ENCODE measurements around the gene CTPS2.
"Not testable (repeated sequence)": the region's sequence is repeated elsewhere in the genome, so short reads cannot be mapped to it uniquely, and the experiment has no call there.

The CTPS2 gene

GRCh38 chrX:16737024-16737423 lies 24.6 kb upstream of the CTPS2 start:
- H3K36me3 ChIP-seq (ENCODE audit: control insufficient read depth in 2 of 2, insufficient read depth in 2 of 2, low read length in 2 of 2), result peaks cover 18 to 36% of the 10 kb centered on the region in 2 donors
- H3K9me3 ChIP-seq (ENCODE audit: control insufficient read depth in 2 of 2, low read length in 2 of 2), result no peaks in the 10 kb centered on the region
- H3K4me3 ChIP-seq (ENCODE audit: low read length in 2 of 2), result no peak overlapping the region
- no peak overlapping the region for H3K27ac ChIP-seq (ENCODE audit: low read depth in 2 of 2, low read length in 2 of 2)
- H3K9ac ChIP-seq (ENCODE audit: low read depth in 1 of 2, low read length in 2 of 2), result no peak overlapping the region
- H3K4me1 ChIP-seq (ENCODE audit: control insufficient read depth in 2 of 2, insufficient read depth in 2 of 2, low read length in 2 of 2), result no peaks in the 10 kb centered on the region
- H3K27me3 ChIP-seq (ENCODE audit: control insufficient read depth in 2 of 2, insufficient read depth in 2 of 2, low read length in 2 of 2), result no peaks in the 10 kb centered on the region

DNA sequence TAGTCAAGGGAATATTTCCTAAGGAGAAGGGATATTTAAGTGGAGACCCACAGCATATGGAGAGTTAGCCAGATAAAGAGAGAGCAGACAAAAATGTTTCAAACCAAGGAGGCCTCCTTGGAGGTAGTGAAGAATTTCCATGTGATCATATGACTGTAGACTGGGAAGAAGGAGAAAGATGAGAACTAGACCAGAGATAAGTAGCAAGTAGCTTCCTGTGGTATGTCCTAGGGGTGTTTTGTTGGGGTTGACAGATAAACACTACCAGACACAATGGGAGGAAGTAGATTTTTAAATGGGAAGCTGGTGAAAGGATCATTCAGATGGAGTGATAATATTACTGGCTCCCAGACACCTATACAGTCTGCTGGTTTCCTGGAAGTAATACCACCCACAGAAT lies 20.5 kb upstream of the CTPS2 start:
- Histone ChIP-seq H3K4me1 (ENCODE audit: control insufficient read depth in 2 of 2, insufficient read depth in 2 of 2, low read length in 2 of 2) (no peaks in the 10 kb centered on the region), H3K4me3 (ENCODE audit: low read length in 2 of 2) (no peak overlapping the region), H3K9me3 (ENCODE audit: control insufficient read depth in 2 of 2, low read length in 2 of 2) (no peaks in the 10 kb centered on the region)

DNA sequence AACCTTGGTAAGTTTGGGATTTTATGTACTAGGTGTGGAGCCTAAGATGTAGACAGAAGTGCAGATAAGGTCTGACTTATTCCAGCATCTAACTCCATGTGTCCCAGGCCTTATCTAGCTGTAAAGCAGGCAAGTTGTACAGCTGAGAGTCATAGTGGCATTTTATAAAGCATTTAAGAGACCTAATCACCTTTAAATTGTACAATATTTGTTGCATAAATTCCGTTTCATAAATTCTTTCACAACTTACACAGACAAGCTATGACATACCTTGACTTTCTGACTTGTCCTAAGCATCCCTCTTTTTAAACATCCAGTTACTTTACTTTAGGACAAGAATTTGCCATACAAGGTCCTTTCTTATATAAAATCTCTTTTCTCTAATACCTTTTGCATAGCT lies 18.0 kb upstream of the CTPS2 start:
- Histone ChIP-seq H3K4me3 (ENCODE audit: low read length in 2 of 2) (no peak overlapping the region), H3K9me3 (ENCODE audit: control insufficient read depth in 2 of 2, low read length in 2 of 2) (no peaks in the 10 kb centered on the region), H3K4me1 (ENCODE audit: control insufficient read depth in 2 of 2, insufficient read depth in 2 of 2, low read length in 2 of 2) (peaks cover 0 to 2% of the 10 kb centered on the region in 2 donors), H3K36me3 (ENCODE audit: control insufficient read depth in 2 of 2, insufficient read depth in 2 of 2, low read length in 2 of 2) (no peaks in the 10 kb centered on the region), H3K9ac (ENCODE audit: low read depth in 1 of 2, low read length in 2 of 2) (no peak overlapping the region), H3K27me3 (ENCODE audit: control insufficient read depth in 2 of 2, insufficient read depth in 2 of 2, low read length in 2 of 2) (no peaks in the 10 kb centered on the region), H3K27ac (ENCODE audit: low read depth in 2 of 2, low read length in 2 of 2) (no peak overlapping the region)

More for the DNA sequence above, 20.5 kb upstream of the CTPS2 start:
- no peaks in the 10 kb centered on the region for H3K27me3 ChIP-seq (ENCODE audit: control insufficient read depth in 2 of 2, insufficient read depth in 2 of 2, low read length in 2 of 2)
- H3K36me3 ChIP-seq (ENCODE audit: control insufficient read depth in 2 of 2, insufficient read depth in 2 of 2, low read length in 2 of 2), result peaks cover 18% of the 10 kb centered on the region in 2 donors
- no peak overlapping the region for H3K27ac ChIP-seq (ENCODE audit: low read depth in 2 of 2, low read length in 2 of 2)
- H3K9ac ChIP-seq (ENCODE audit: low read depth in 1 of 2, low read length in 2 of 2), result no peak overlapping the region

DNA sequence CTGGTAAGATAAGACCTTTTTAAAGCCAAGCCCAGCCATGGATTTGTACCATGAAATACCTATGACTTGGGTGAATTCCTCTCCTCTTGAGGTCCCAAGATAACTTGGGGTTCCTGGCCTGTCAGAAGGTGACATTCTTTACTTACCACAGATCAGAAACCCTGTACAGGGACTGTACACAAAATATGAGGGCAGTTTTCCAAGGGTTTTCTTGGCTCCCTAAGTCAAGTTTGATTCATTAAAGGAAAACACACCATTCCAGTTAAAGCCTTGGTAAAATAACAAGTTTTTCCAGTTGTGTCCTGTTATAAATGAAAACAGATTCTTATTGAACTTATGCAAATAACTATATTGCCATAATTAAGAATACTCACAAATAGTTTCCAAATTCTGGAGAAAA lies 15.2 kb upstream of the CTPS2 start:
- H3K36me3 ChIP-seq (ENCODE audit: control insufficient read depth in 2 of 2, insufficient read depth in 2 of 2, low read length in 2 of 2), result no peaks in the 10 kb centered on the region
- H3K27ac ChIP-seq (ENCODE audit: low read depth in 2 of 2, low read length in 2 of 2), result no peak overlapping the region
- H3K9ac ChIP-seq (ENCODE audit: low read depth in 1 of 2, low read length in 2 of 2), result no peak overlapping the region
- no peak overlapping the region for H3K4me3 ChIP-seq (ENCODE audit: low read length in 2 of 2)
- peaks cover 0 to 6% of the 10 kb centered on the region in 2 donors for H3K4me1 ChIP-seq (ENCODE audit: control insufficient read depth in 2 of 2, insufficient read depth in 2 of 2, low read length in 2 of 2)
- H3K9me3 ChIP-seq (ENCODE audit: control insufficient read depth in 2 of 2, low read length in 2 of 2), result no peaks in the 10 kb centered on the region
- no peaks in the 10 kb centered on the region for H3K27me3 ChIP-seq (ENCODE audit: control insufficient read depth in 2 of 2, insufficient read depth in 2 of 2, low read length in 2 of 2)

GRCh38 chrX:16726347-16726988 lies 14.0 kb upstream of the CTPS2 start:
- not testable (repeated sequence) for H3K4me1 ChIP-seq (ENCODE audit: control insufficient read depth in 2 of 2, insufficient read depth in 2 of 2, low read length in 2 of 2); H3K27me3 ChIP-seq (ENCODE audit: control insufficient read depth in 2 of 2, insufficient read depth in 2 of 2, low read length in 2 of 2); H3K9ac ChIP-seq (ENCODE audit: low read depth in 1 of 2, low read length in 2 of 2); H3K36me3 ChIP-seq (ENCODE audit: control insufficient read depth in 2 of 2, insufficient read depth in 2 of 2, low read length in 2 of 2); H3K9me3 ChIP-seq (ENCODE audit: control insufficient read depth in 2 of 2, low read length in 2 of 2); H3K4me3 ChIP-seq (ENCODE audit: low read length in 2 of 2)
- H3K27ac ChIP-seq (ENCODE audit: low read depth in 2 of 2, low read length in 2 of 2), result peak overlapping the region; percentile 1 to 22

- H3K4me1 ChIP-seq (ENCODE audit: control insufficient read depth in 2 of 2, insufficient read depth in 2 of 2, low read length in 2 of 2), result peaks cover 3 to 11% of the 10 kb centered on the region in 2 donors
- no peak overlapping the region for H3K9ac ChIP-seq (ENCODE audit: low read depth in 1 of 2, low read length in 2 of 2)
- no peaks in the 10 kb centered on the region for H3K27me3 ChIP-seq (ENCODE audit: control insufficient read depth in 2 of 2, insufficient read depth in 2 of 2, low read length in 2 of 2)
- H3K27ac ChIP-seq (ENCODE audit: low read depth in 2 of 2, low read length in 2 of 2), result peak overlapping the region; percentile 35 to 46
- H3K9me3 ChIP-seq (ENCODE audit: control insufficient read depth in 2 of 2, low read length in 2 of 2), result no peaks in the 10 kb centered on the region
- no peaks in the 10 kb centered on the region for H3K36me3 ChIP-seq (ENCODE audit: control insufficient read depth in 2 of 2, insufficient read depth in 2 of 2, low read length in 2 of 2)
- H3K4me3 ChIP-seq (ENCODE audit: low read length in 2 of 2), result no peak overlapping the region
These were observed 12.6 kb upstream of the CTPS2 start for GRCh38 chrX:16725072-16725471.

- Histone ChIP-seq H3K36me3 (ENCODE audit: control insufficient read depth in 2 of 2, insufficient read depth in 2 of 2, low read length in 2 of 2) (no peaks in the 10 kb centered on the region), H3K9me3 (ENCODE audit: control insufficient read depth in 2 of 2, low read length in 2 of 2) (no peaks in the 10 kb centered on the region), H3K9ac (ENCODE audit: low read depth in 1 of 2, low read length in 2 of 2) (no peak overlapping the region), H3K4me3 (ENCODE audit: low read length in 2 of 2) (no peak overlapping the region), H3K27ac (ENCODE audit: low read depth in 2 of 2, low read length in 2 of 2) (no peak overlapping the region), H3K4me1 (ENCODE audit: control insufficient read depth in 2 of 2, insufficient read depth in 2 of 2, low read length in 2 of 2) (peaks cover 12 to 18% of the 10 kb centered on the region in 2 donors), H3K27me3 (ENCODE audit: control insufficient read depth in 2 of 2, insufficient read depth in 2 of 2, low read length in 2 of 2) (no peaks in the 10 kb centered on the region)
These were observed 10.0 kb upstream of the CTPS2 start for GRCh38 chrX:16722481-16722880.

GRCh38 chrX:16719334-16720084 lies 7.0 kb upstream of the CTPS2 start, which contains the start of gene SYAP1:
Gene SYAP1 (plus strand): TSS chrX:16719612. CDS start chrX:16719725, 113 bp downstream.
- Histone ChIP-seq H3K9ac (ENCODE audit: low read depth in 1 of 2, low read length in 2 of 2) (peak within 1 kb of the TSS; percentile 95), H3K4me3 (ENCODE audit: low read length in 2 of 2) (peak within 1 kb of the TSS; percentile 94), H3K27ac (ENCODE audit: low read depth in 2 of 2, low read length in 2 of 2) (peak within 1 kb of the TSS; percentile 97 to 98), H3K27me3 (ENCODE audit: control insufficient read depth in 2 of 2, insufficient read depth in 2 of 2, low read length in 2 of 2) (peaks cover 0 to 3% of the 10 kb centered on the region in 2 donors), H3K4me1 (ENCODE audit: control insufficient read depth in 2 of 2, insufficient read depth in 2 of 2, low read length in 2 of 2) (peaks cover 12% of the 10 kb centered on the region in 2 donors), H3K9me3 (ENCODE audit: control insufficient read depth in 2 of 2, low read length in 2 of 2) (no peaks in the 10 kb centered on the region), H3K36me3 (ENCODE audit: control insufficient read depth in 2 of 2, insufficient read depth in 2 of 2, low read length in 2 of 2) (no peaks in the 10 kb centered on the region)

- Histone ChIP-seq H3K36me3 (ENCODE audit: control insufficient read depth in 2 of 2, insufficient read depth in 2 of 2, low read length in 2 of 2) (no peaks in the 10 kb centered on the region), H3K9me3 (ENCODE audit: control insufficient read depth in 2 of 2, low read length in 2 of 2) (no peaks in the 10 kb centered on the region), H3K27ac (ENCODE audit: low read depth in 2 of 2, low read length in 2 of 2) (peak overlapping the region; percentile 97 to 98), H3K9ac (ENCODE audit: low read depth in 1 of 2, low read length in 2 of 2) (peak overlapping the region; percentile 95), H3K4me1 (ENCODE audit: control insufficient read depth in 2 of 2, insufficient read depth in 2 of 2, low read length in 2 of 2) (peaks cover 12% of the 10 kb centered on the region in 2 donors), H3K27me3 (ENCODE audit: control insufficient read depth in 2 of 2, insufficient read depth in 2 of 2, low read length in 2 of 2) (peaks cover 0 to 8% of the 10 kb centered on the region in 2 donors), H3K4me3 (ENCODE audit: low read length in 2 of 2) (peak overlapping the region; percentile 94)
These were observed 6.4 kb upstream of the CTPS2 start for GRCh38 chrX:16718824-16719333.

DNA sequence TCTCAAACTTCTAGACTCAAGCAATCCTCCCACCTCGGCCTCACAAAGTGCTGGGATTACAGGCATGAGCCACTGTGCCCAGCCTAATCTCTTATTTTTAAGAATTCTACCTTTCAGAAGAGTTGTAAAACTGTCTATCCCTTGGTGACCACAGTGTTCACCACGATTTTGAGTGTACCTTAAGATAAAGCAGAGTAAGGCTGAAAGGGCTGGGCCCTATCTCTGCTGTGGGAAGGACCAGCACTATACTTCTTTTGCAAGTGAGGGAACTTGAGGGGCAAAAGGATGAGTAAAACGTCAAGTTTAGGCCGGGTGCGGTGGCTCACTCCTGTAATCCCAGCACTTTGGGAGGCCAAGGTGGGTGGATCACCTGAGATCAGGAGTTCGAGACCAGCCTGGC lies 4.0 kb upstream of the CTPS2 start:
- not testable (repeated sequence) for H3K9ac ChIP-seq (ENCODE audit: low read depth in 1 of 2, low read length in 2 of 2); H3K27ac ChIP-seq (ENCODE audit: low read depth in 2 of 2, low read length in 2 of 2); H3K36me3 ChIP-seq (ENCODE audit: control insufficient read depth in 2 of 2, insufficient read depth in 2 of 2, low read length in 2 of 2); H3K4me3 ChIP-seq (ENCODE audit: low read length in 2 of 2); H3K9me3 ChIP-seq (ENCODE audit: control insufficient read depth in 2 of 2, low read length in 2 of 2)
- Histone ChIP-seq H3K4me1 (ENCODE audit: control insufficient read depth in 2 of 2, insufficient read depth in 2 of 2, low read length in 2 of 2) (peaks cover 12% of the 10 kb centered on the region in 2 donors), H3K27me3 (ENCODE audit: control insufficient read depth in 2 of 2, insufficient read depth in 2 of 2, low read length in 2 of 2) (peaks cover 4 to 15% of the 10 kb centered on the region in 2 donors)
